Gastroesophageal sphincter (tissue), 4 donors: Measurements from ENCODE around the gene KLK4. TPM values are rescaled to one million over a fixed set of nuclear protein-coding genes. Genes with fewer than 3 reads are reported as not detected.

ENCODE experiments used
- ATAC-seq: fragments of 150-250 bp; one replicate; pipeline ENCODE4 v1.9.1; 2016; ENCODE audit warnings: mild to moderate bottlenecking, moderate library complexity
- H3K27ac ChIP-seq, 4 donors: fragments of 200-600 bp; sonication (generic) in 3 of 4; 1 replicate in 3 of 4; 2 replicates in 1 of 4; pipeline ENCODE4 v1.5.1; 2016 to 2019
- H3K27me3 ChIP-seq: fragments of 200-600 bp; sonication (generic); one replicate; pipeline ENCODE4 v1.5.1; 2019
- H3K36me3 ChIP-seq, 2 donors: fragments of 200-600 bp; sonication (generic); one replicate each; pipeline ENCODE4 v1.5.1; 2019; ENCODE audit warnings: control low read depth in 1 of 2
- H3K4me1 ChIP-seq, 3 donors: fragments of 200-600 bp; sonication (generic); 1 replicate in 2 of 3; 2 replicates in 1 of 3; pipeline ENCODE4 v1.5.1; 2016 to 2019; ENCODE audit warnings: control low read depth in 2 of 3
- H3K4me3 ChIP-seq, 2 donors: fragments of 200-600 bp; sonication (generic); one replicate each; pipeline ENCODE4 v1.5.1; 2019; ENCODE audit warnings: mild to moderate bottlenecking in 1 of 2, moderate library complexity in 1 of 2
- H3K9me3 ChIP-seq, 3 donors: fragments of 200-600 bp; sonication (generic); one replicate each; pipeline ENCODE4 v1.5.1; 2017 to 2019; ENCODE audit warnings: control low read depth in 2 of 3
- CTCF ChIP-seq, 4 experiments: fragments of 200-600 bp in 2 of 4; fragments of 450-650 bp in 2 of 4; sonication (generic) in 1 of 4; IDR thresholded peaks; one replicate each; pipeline ENCODE4 v1.5.1; 2017 to 2019; ENCODE audit warnings: antibody characterized with exemption in 4 of 4, mild to moderate bottlenecking in 2 of 4, moderate library complexity in 2 of 4
- EP300 ChIP-seq: sonication (generic); formaldehyde crosslinking; IDR thresholded peaks from one replicate; pipeline ENCODE4 v1.6.1; 2017; ENCODE audit warnings: antibody characterized with exemption, mild to moderate bottlenecking
- POLR2A ChIP-seq, 2 donors: fragments of 450-650 bp; IDR thresholded peaks; one replicate each; pipeline ENCODE4 v1.6.1; 2017; ENCODE audit warnings: antibody characterized with exemption in 2 of 2, mild to moderate bottlenecking in 2 of 2, moderate library complexity in 1 of 2
- POLR2AphosphoS5 ChIP-seq: sonication (generic); formaldehyde crosslinking; IDR thresholded peaks from one replicate; pipeline ENCODE4 v1.6.1; 2017; ENCODE audit warnings: antibody characterized with exemption
- WGBS, 2 donors: methylation state at CpG; one replicate each; pipeline ENCODE4 v1.1.5; 2018; ENCODE audit warnings: low coverage in 1 of 2; 5-methylcytosine and 5-hydroxymethylcytosine counted together
- total RNA-seq, 4 donors: library from RNA; depleted of rRNA; stranded (reverse); fragments of >200 nt; gene quantifications; one replicate each; pipeline ENCODE4 v1.1.0, GENCODE V29; 2016

The KLK4 gene
- total RNA-seq, 4 donors from 2014 or later = not detected

- Histone ChIP-seq H3K4me1 (peaks cover 0 to 9% (median 0%) of the 10 kb centered on the region in 3 donors), H3K36me3 (no peaks in the 10 kb centered on the region), H3K27ac (no peak overlapping the region), H3K9me3 (no peaks in the 10 kb centered on the region), H3K4me3 (no peak overlapping the region), H3K27me3 (peaks cover 86% of the 10 kb centered on the region)
- TF ChIP-seq EP300 (no peak), CTCF (IDR thresholded peaks at IDR 0.05) (no peak), POLR2AphosphoS5 (no peak), POLR2A (IDR thresholded peaks at IDR 0.05) (no peak)
- WGBS, 2 donors = 53 to 64% methylated on average over 9 to 11 of the region's 11 CpGs
- ATAC-seq = no peak
These were observed 14.9 kb upstream of the KLK4 start for GRCh38 chr19:50926144-50926543.

- Histone ChIP-seq H3K4me1 (peaks cover 0 to 9% (median 0%) of the 10 kb centered on the region in 3 donors), H3K27me3 (peaks cover 83% of the 10 kb centered on the region), H3K4me3 (no peak overlapping the region), H3K9me3 (no peaks in the 10 kb centered on the region), H3K36me3 (no peaks in the 10 kb centered on the region), H3K27ac (no peak overlapping the region)
- ATAC-seq = no peak
- TF ChIP-seq POLR2AphosphoS5 (no peak), CTCF (IDR thresholded peaks at IDR 0.05) (no peak), POLR2A (IDR thresholded peaks at IDR 0.05) (no peak), EP300 (no peak)
- WGBS, 2 donors = 75 to 84% methylated on average over 2 of the region's 2 CpGs
These were observed 14.5 kb upstream of the KLK4 start for GRCh38 chr19:50925734-50926133.

GRCh38 chr19:50924586-50924985, 13.4 kb upstream of the KLK4 start:
- Histone ChIP-seq H3K4me3 (no peak overlapping the region), H3K9me3 (no peaks in the 10 kb centered on the region), H3K36me3 (no peaks in the 10 kb centered on the region), H3K27me3 (peaks cover 82% of the 10 kb centered on the region), H3K4me1 (peaks cover 0 to 9% (median 0%) of the 10 kb centered on the region in 3 donors), H3K27ac (no peak overlapping the region)
- ATAC-seq = no peak
- 35 to 38% methylated on average over 3 to 6 of the region's 6 CpGs for WGBS, 2 donors
- TF ChIP-seq CTCF (IDR thresholded peaks at IDR 0.05) = no peak

GRCh38 chr19:50922317-50922853, 11.2 kb upstream of the KLK4 start:
- Histone ChIP-seq H3K9me3 (no peaks in the 10 kb centered on the region), H3K36me3 (no peaks in the 10 kb centered on the region), H3K4me3 (no peak overlapping the region), H3K27ac (no peak overlapping the region), H3K27me3 (peaks cover 79% of the 10 kb centered on the region), H3K4me1 (peaks cover 0 to 9% (median 0%) of the 10 kb centered on the region in 3 donors)
- peak; percentile 69 for ATAC-seq
- TF ChIP-seq CTCF (IDR thresholded peaks at IDR 0.05) (peak in 3 of 4 experiments; percentile 41 to 82 (median 64)), POLR2AphosphoS5 (no peak), POLR2A (IDR thresholded peaks at IDR 0.05) (no peak)
- 26 to 64% methylated on average over 10 to 19 of the region's 21 CpGs for WGBS, 2 donors

- Histone ChIP-seq H3K9me3 (no peaks in the 10 kb centered on the region), H3K4me1 (peaks cover 0 to 9% (median 0%) of the 10 kb centered on the region in 3 donors), H3K27ac (no peak overlapping the region), H3K36me3 (no peaks in the 10 kb centered on the region), H3K4me3 (no peak overlapping the region), H3K27me3 (peaks cover 79% of the 10 kb centered on the region)
- no peak for ATAC-seq
- TF ChIP-seq CTCF (IDR thresholded peaks at IDR 0.05) (no peak), EP300 (no peak), POLR2A (IDR thresholded peaks at IDR 0.05) (no peak), POLR2AphosphoS5 (no peak)
- WGBS, 2 donors = 1 to 6% methylated on average over 9 to 12 of the region's 12 CpGs
These were observed 10.5 kb upstream of the KLK4 start for GRCh38 chr19:50921426-50922316.
